ENCODE data around the gene UCN. TPM values are rescaled to one million over a fixed set of nuclear protein-coding genes. Genes with fewer than 3 reads are reported as not detected.

UCN gene
- total and polyA plus RNA-seq, 2 donors (not counting 1 experiment from before 2014, with no cell fraction given): 3.6 to 4.5 TPM

DNA sequence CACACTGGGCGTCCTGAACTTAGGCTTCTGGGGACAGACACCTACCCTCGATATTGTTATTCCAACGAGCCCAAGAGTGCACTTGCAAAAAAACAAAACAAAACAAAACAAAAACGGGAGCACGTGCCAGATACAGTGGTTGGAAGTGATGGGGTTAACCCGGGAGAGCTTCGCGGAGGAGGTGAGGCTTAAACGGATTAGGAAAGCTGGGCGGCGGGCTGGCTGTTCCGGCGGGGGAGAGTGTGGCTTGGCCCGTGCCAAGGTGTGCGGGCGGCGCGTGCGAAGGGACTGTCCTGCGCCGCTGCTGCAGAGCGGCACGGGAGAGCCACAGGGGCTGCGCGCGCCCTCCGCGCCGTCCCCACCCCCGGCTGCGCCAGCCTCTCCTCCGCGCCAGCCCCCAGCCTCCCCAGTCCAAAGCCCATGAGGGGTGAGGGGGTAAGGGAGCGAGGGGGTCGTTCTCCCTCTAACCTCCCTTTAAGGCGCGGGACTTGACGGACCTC is 43.9 kb downstream of the UCN start:
- intact Hi-C loops (cut with micrococcal nuclease): loop anchor here (5.0 kb wide), 1 partner anchor 38 kb away; no protein-coding TSS in a partner anchor
- no peak for DNase-seq
- peak; percentile 37 for ATAC-seq (ENCODE audit: low read depth)
- Histone ChIP-seq H3K79me2 (ENCODE audit: control insufficient read depth, insufficient read depth, low read length) (no peaks in the 10 kb centered on the region), H3K4me1 (ENCODE audit: control insufficient read depth in 2 of 2, insufficient read depth in 2 of 2, low read length in 2 of 2) (peaks cover 35 to 38% of the 10 kb centered on the region in 2 donors), H2AFZ (ENCODE audit: insufficient read depth, low read depth, low read length, poor library complexity, severe bottlenecking) (peak overlapping the region; percentile 91), H3K27ac (ENCODE audit: low read length in 2 of 2) (peak overlapping the region in 1 of 2 donors; percentile 59), H3K9ac (ENCODE audit: low read length) (peak overlapping the region; percentile 74), H3K27me3 (replicated peaks in 1 of 4; ENCODE audit: control extremely low read depth in 1 of 4, control insufficient read depth in 3 of 4, insufficient read depth in 4 of 4, low read length in 3 of 4) (peaks cover 0 to 75% (median 36%) of the 10 kb centered on the region in 4 experiments), H3K9me3 (ENCODE audit: control extremely low read depth in 1 of 3, control insufficient read depth in 2 of 3, insufficient read depth in 1 of 3, low read length in 2 of 3) (peaks cover 0 to 4% (median 0%) of the 10 kb centered on the region in 3 donors), H3K36me3 (replicated peaks in 1 of 2; ENCODE audit: control extremely low read depth in 1 of 2, control insufficient read depth in 1 of 2, extremely low read depth in 1 of 2, insufficient read depth in 2 of 2, low read length in 1 of 2) (no peaks in the 10 kb centered on the region), H3K4me3 (ENCODE audit: control extremely low read depth in 1 of 5, extremely low read depth in 1 of 5, insufficient read depth in 1 of 5, low read depth in 2 of 5, low read length in 4 of 5) (peak overlapping the region; percentile 23 to 68 (median 64)), H3K4me2 (replicated peaks; ENCODE audit: low read depth, low read length, poor library complexity, severe bottlenecking) (peak overlapping the region; percentile 99), H4K20me1 (ENCODE audit: control insufficient read depth, insufficient read depth, low read length, poor library complexity, severe bottlenecking) (no peaks in the 10 kb centered on the region)
- Mint-ChIP-seq H3K27ac (peak overlapping the region; percentile 12), H3K9me3 (ENCODE audit: insufficient read depth) (no peaks in the 10 kb centered on the region), H3K4me1 (peaks cover 35% of the 10 kb centered on the region), H3K4me3 (peak overlapping the region; percentile 94), H3K27me3 (peaks cover 45% of the 10 kb centered on the region)
- ChIA-PET CTCF (interaction anchor here (0.7 to 6.0 kb wide), 8 partner anchors 9 to 303 kb away, joined by 3 to 50 read pairs (median 5); partner anchors contain the start of genes ATRAID and SLC5A6), POLR2A (interaction anchor here (1.1 kb wide), 1 partner anchor 16 kb away, joined by 3 read pairs; no protein-coding TSS in a partner anchor)
- WGBS (ENCODE audit: insufficient coverage): 2% methylated on average over 23 of the region's 38 CpGs
- TF ChIP-seq EZH2 (IDR thresholded peaks at IDR 0.05; ENCODE audit: borderline replicate concordance, insufficient read depth, low read depth, low read length, poor library complexity, severe bottlenecking): peak; percentile 45
- TF ChIP-seq, protein P1, sequence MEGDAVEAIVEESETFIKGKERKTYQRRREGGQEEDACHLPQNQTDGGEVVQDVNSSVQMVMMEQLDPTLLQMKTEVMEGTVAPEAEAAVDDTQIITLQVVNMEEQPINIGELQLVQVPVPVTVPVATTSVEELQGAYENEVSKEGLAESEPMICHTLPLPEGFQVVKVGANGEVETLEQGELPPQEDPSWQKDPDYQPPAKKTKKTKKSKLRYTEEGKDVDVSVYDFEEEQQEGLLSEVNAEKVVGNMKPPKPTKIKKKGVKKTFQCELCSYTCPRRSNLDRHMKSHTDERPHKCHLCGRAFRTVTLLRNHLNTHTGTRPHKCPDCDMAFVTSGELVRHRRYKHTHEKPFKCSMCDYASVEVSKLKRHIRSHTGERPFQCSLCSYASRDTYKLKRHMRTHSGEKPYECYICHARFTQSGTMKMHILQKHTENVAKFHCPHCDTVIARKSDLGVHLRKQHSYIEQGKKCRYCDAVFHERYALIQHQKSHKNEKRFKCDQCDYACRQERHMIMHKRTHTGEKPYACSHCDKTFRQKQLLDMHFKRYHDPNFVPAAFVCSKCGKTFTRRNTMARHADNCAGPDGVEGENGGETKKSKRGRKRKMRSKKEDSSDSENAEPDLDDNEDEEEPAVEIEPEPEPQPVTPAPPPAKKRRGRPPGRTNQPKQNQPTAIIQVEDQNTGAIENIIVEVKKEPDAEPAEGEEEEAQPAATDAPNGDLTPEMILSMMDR (IDR thresholded peaks at IDR 0.05): no peak
